Skeletal muscle cell (primary cell): ENCODE measurements around the gene CHURC1.

ENCODE experiments used
- DNase-seq: peaks from one replicate; pipeline ENCODE4 v3.0.0-alpha.2; 2010; ENCODE audit warnings: low read depth
- H3K4me3 ChIP-seq: 2 replicates; pipeline ENCODE4 v1.5.1; 2011; ENCODE audit warnings: low read depth, mild to moderate bottlenecking, control low read depth, low read length, moderate library complexity

Gene CHURC1

DNA sequence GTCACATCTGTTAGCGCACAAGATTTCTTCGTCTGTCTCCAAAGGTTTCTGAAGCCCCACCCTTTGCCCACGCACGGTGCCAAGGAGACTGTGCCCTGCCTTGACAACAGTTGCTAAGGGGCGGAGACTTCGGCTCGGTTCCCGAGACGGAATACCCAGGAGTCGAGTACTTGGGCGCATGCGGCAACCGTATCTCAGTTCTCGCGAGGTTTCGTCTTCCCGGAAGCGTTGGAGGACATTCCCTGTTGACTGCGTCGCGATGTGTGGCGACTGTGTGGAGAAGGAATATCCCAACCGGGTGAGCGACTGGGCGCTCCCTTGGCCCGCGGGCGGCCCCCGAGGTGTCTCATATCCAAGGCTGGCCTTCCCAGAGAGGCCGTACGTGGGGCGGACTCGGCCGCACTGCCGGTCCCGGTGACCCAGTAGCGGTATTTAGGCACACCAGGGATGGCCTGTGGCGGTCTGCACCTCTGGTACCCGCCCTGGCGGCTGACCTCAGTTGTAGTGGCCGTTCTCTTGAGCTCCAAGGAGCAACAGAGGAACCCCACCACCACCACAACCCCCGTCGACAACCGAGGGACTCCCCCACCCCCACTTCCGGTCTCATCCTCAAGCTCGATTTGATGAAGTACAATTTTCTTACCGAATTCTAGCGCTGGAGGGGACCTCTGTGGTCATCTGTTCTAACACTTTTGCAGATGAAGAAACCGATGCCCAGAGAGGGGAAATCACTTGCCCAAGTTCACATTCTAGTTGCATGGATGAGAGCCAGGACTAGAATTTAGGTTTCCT lies at the start of gene CHURC1:
Gene CHURC1, plus strand, starts transcription at position 219 of the 792 bp plus-strand sequence. Its CDS starts 41 bp downstream, at position 260.
- H3K4me3 ChIP-seq = peak within 1 kb of the TSS; percentile 89
- DNase-seq = peak; percentile 93

- DNase-seq = no peak
- no peak overlapping the region for H3K4me3 ChIP-seq
These were observed 49.1 kb upstream of the CHURC1 start for GRCh38 chr14:64865109-64865508.

- no peak overlapping the region for H3K4me3 ChIP-seq
- DNase-seq = no peak
These were observed 48.3 kb upstream of the CHURC1 start for GRCh38 chr14:64865992-64866391.

GRCh38 chr14:64867182-64867581 lies 47.1 kb upstream of the CHURC1 start:
- no peak overlapping the region for H3K4me3 ChIP-seq
- DNase-seq = no peak

DNA sequence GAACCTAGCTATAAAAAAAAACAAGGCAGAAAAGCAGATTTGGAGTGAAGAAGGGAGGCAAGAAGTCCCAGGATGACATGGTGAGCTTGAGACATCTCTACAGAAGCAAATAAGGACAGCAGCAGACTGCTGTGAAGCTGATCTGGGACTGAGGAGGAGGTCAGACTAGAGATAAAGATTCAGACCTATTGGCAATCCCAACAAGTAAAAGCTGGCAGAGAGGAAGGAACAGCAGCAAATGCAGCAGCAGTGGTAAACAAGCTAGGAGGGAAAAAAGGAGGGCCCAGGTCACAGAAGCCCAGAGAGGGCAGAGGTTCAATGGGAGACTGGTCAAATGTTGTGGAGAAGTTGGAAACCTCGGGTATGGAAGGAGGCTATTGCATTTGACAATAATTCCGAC lies 45.9 kb upstream of the CHURC1 start:
- H3K4me3 ChIP-seq = no peak overlapping the region
- DNase-seq = no peak

- H3K4me3 ChIP-seq = no peak overlapping the region
- DNase-seq = no peak
These were observed 45.4 kb upstream of the CHURC1 start for GRCh38 chr14:64868841-64869240.

- no peak for DNase-seq
These were observed 44.1 kb upstream of the CHURC1 start for GRCh38 chr14:64870160-64870559.

GRCh38 chr14:64871344-64871743 lies 42.9 kb upstream of the CHURC1 start:
- no peak overlapping the region for H3K4me3 ChIP-seq
- DNase-seq = no peak

More at GRCh38 chr14:64870160-64870559, 44.1 kb upstream of the CHURC1 start:
- H3K4me3 ChIP-seq = no peak overlapping the region

- no peak for DNase-seq
- no peak overlapping the region for H3K4me3 ChIP-seq
These were observed 40.6 kb upstream of the CHURC1 start for GRCh38 chr14:64873506-64874219.

- no peak overlapping the region for H3K4me3 ChIP-seq
- no peak for DNase-seq
These were observed 38.9 kb upstream of the CHURC1 start for GRCh38 chr14:64875350-64875749.

DNA sequence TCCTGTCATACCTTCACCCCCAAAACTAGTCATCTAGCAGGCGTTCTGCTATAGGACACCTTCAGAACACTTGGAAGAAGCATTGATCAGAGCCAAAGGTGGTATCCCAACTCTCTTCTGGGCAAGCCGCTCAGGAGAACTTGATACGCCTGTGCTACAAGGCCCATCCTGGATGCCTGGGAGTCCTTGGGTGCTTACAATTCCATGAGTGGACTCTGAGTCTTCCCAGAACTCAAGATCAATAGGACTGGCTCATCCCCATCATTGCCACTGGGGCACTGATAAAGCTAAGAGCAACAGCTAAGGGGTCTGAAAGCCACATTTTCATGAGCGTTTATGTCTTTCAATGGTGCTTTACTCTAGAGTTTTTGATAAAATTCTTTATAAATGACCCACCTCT lies 36.4 kb upstream of the CHURC1 start:
- H3K4me3 ChIP-seq = no peak overlapping the region
- DNase-seq = no peak

- no peak for DNase-seq
These were observed 35.2 kb upstream of the CHURC1 start for GRCh38 chr14:64878837-64879634.

GRCh38 chr14:64879635-64880220 lies 34.5 kb upstream of the CHURC1 start, which contains the start of gene SPTB:
Gene SPTB (minus strand): TSS chr14:64879907. CDS start chr14:64823094, 56,813 bp downstream.
- H3K4me3 ChIP-seq = peak within 1 kb of the TSS; percentile 23
- DNase-seq = no peak

More at GRCh38 chr14:64878837-64879634, 35.2 kb upstream of the CHURC1 start:
- H3K4me3 ChIP-seq = peak overlapping the region; percentile 12

GRCh38 chr14:64880221-64881121 lies 33.8 kb upstream of the CHURC1 start:
- H3K4me3 ChIP-seq = peak overlapping the region; percentile 23
- DNase-seq = no peak

DNA sequence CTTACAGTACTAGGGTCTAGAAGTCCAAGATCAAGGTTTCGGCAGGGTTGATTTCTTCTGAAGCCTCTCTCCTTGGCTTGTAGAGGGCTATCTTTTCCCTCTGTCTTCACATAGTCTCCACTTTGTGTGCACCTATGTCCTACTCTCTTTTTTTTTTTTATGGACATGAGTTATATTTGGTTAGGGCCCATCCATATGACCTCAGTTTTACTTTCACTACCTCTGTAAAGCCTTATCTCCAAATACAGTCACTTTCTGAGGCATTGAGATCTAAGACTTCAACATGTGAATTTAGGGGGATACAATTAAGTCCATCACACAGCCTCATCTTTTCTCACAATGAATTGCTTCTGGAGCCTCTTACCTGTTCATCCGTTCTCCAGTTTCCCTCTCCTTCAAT lies 28.7 kb upstream of the CHURC1 start:
- DNase-seq = no peak
- no peak overlapping the region for H3K4me3 ChIP-seq

DNA sequence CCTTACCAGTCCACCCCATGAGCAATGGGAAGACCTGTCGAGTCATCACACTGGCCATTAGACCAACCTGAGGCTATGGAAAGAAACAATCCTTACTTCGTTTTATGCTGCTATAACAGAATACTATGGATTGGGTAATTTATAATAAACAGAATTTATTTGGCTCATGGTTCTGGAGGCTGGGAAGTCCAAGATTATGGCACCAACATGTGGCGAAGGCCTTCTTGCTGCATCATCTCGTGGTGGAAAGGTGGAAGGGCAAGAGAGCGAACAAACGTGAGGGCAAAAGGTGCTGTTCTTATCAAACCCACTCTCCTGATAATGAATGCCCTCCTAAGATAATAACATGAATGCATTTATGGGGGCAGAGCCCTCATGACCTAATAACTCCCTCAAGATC lies 24.9 kb upstream of the CHURC1 start:
- no peak overlapping the region for H3K4me3 ChIP-seq
- DNase-seq = no peak

GRCh38 chr14:64891173-64891838 lies 22.9 kb upstream of the CHURC1 start:
- H3K4me3 ChIP-seq = no peak overlapping the region
- DNase-seq = no peak

GRCh38 chr14:64891839-64892375 lies 22.3 kb upstream of the CHURC1 start:
- no peak overlapping the region for H3K4me3 ChIP-seq
- DNase-seq = peak; percentile 17
